DMS53 treated with DMSO at 0.1 percent for 48 hours (cell line): Measurements from ENCODE around the gene HAND1.

Source experiments
- DNase-seq: peaks from one replicate; lab custom pipeline; 2025; ENCODE audit not compliant: unreplicated experiment; lab: John Stamatoyannopoulos, UW

Gene HAND1

GRCh38 chr5:154461531-154461930 is 16.5 kb downstream of the HAND1 start:
- DNase-seq, result no peak

GRCh38 chr5:154460172-154460571 is 17.9 kb downstream of the HAND1 start:
- no peak for DNase-seq

GRCh38 chr5:154459015-154459414 is 19.0 kb downstream of the HAND1 start:
- no peak for DNase-seq

GRCh38 chr5:154456540-154456939 is 21.5 kb downstream of the HAND1 start:
- no peak for DNase-seq

- DNase-seq, result no peak
Measured at GRCh38 chr5:154455585-154455984, 22.4 kb downstream of the HAND1 start.

- DNase-seq, result no peak
Measured at GRCh38 chr5:154451957-154452356, 26.1 kb downstream of the HAND1 start.

GRCh38 chr5:154449786-154450185 is 28.2 kb downstream of the HAND1 start:
- DNase-seq, result no peak

GRCh38 chr5:154447089-154447725 is 30.8 kb downstream of the HAND1 start:
- DNase-seq, result no peak

- peak; percentile 24 for DNase-seq
Measured at GRCh38 chr5:154446195-154447088, 31.6 kb downstream of the HAND1 start.

- peak; percentile 89 for DNase-seq
Measured at GRCh38 chr5:154445422-154446194, 32.4 kb downstream of the HAND1 start, which contains the start of gene SAP30L. Gene SAP30L, plus strand, starts transcription at chr5:154445997. Its CDS starts 608 bp downstream, at chr5:154446605.

GRCh38 chr5:154444556-154445421 is 33.2 kb downstream of the HAND1 start:
- no peak for DNase-seq

- no peak for DNase-seq
Measured at GRCh38 chr5:154442801-154443200, 35.2 kb downstream of the HAND1 start.

- DNase-seq, result no peak
Measured at GRCh38 chr5:154440540-154440939, 37.5 kb downstream of the HAND1 start.

GRCh38 chr5:154437281-154437965 is 40.6 kb downstream of the HAND1 start:
- DNase-seq, result no peak

- DNase-seq, result no peak
Measured at GRCh38 chr5:154435226-154435625, 42.8 kb downstream of the HAND1 start.

- no peak for DNase-seq
Measured at GRCh38 chr5:154430961-154431630, 46.9 kb downstream of the HAND1 start.

- DNase-seq, result no peak
Measured at GRCh38 chr5:154430466-154430865, 47.6 kb downstream of the HAND1 start.

GRCh38 chr5:154429341-154429740 is 48.7 kb downstream of the HAND1 start:
- no peak for DNase-seq

GRCh38 chr5:154428208-154428607 is 49.8 kb downstream of the HAND1 start:
- no peak for DNase-seq
